ENCODE results near the gene COL26A1.

The COL26A1 gene

DNA sequence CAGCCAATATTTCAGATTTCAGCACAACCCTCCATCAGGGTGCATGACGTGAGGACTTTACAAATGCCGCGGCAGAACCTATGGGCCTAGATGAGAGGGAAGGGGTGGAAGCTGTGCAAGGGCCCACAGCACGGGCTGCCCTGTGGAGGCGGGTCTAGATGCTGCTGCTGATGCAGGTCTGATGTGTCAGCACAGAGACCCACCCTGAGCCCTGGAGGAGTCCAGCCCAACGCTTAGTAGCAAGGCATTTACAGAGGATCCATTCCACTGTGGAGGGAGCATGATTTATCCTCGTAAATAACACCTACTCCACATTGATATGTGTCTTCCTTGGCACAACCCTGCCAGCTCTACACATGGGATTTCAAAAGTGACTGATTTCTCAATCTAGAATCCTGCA lies 217.9 kb downstream of the COL26A1 start:
- DNase-seq: no peak

DNA sequence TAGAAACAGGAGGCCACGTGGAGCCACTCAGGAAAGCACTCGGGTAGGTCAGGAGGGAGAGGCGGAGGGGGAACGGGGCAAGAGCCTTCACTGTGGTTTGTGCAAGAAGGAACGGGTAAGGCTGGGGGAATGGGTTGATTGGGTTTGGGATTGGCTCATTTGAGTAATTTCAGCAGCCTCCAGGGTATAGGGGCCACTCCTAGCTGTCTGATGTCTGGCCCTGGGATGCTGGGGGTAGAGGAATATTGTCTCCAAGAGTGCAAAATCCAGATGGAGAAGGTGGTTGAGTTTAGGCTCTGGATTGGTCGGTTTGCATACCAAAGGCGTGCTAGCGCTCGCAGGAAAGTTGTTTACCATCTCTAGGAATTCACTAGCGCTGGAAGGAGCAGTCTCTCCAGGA lies 219.2 kb downstream of the COL26A1 start:
- no peak for DNase-seq

DNA sequence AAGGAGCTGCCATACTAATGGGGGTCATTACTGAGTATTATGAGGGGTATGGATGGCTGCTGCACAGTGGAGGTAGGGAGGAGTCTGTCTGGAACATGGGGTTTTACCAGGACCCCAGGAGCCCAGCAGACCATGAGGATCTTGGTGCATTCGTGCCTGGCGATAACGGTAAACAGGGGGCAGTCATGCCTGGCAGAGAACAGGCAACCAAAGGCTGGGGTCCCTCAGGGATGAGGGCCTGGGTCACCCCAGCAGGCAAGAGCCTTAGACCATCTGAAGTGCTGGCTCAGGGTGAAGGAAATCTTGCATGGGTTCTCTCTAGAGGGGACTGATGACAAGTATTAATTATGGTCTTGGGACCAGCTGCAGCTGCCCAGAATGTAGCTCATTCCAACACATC lies 220.3 kb downstream of the COL26A1 start:
- DNase-seq: no peak

DNA sequence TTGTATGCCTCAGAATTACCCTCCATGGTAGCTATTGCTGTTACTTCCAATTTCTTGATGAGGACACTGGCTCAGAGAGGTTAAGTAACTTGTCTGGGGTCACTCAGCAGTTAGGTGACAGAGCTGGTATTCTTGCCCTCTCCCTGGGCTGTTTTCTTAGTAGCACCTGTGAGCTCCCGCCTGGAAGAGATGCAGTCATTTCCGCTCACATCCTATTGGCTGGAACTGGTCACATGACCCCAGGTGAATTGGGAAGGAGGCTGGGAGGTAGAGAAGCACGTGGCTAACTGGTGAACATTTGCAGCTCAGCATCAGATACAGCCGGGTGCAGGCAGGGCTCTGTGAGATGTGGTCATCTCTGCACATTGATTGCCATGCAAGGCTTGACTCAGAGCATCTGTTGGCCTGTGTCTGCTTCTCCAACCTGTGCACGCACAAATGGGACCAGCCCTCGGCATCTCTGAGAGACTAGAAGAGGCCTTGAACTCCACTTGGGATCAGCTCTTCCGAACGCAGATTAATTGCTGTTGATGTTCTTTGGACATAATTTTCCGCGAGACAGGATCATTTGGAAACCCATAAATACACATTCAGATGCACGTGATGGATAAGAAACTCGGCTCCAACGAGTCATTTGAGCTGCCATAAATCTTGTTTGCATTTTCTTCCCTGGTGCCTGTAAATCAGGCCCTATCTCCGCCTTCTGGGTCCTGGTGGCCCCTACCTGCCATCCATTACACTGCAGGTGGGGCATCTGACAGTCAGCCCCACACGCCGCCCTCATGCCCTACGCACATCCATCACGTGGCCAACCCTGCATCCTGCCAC lies 223.6 kb downstream of the COL26A1 start:
- DNase-seq: no peak

GRCh38 chr7:101586906-101587677 lies 224.4 kb downstream of the COL26A1 start:
- no peak for DNase-seq

DNA sequence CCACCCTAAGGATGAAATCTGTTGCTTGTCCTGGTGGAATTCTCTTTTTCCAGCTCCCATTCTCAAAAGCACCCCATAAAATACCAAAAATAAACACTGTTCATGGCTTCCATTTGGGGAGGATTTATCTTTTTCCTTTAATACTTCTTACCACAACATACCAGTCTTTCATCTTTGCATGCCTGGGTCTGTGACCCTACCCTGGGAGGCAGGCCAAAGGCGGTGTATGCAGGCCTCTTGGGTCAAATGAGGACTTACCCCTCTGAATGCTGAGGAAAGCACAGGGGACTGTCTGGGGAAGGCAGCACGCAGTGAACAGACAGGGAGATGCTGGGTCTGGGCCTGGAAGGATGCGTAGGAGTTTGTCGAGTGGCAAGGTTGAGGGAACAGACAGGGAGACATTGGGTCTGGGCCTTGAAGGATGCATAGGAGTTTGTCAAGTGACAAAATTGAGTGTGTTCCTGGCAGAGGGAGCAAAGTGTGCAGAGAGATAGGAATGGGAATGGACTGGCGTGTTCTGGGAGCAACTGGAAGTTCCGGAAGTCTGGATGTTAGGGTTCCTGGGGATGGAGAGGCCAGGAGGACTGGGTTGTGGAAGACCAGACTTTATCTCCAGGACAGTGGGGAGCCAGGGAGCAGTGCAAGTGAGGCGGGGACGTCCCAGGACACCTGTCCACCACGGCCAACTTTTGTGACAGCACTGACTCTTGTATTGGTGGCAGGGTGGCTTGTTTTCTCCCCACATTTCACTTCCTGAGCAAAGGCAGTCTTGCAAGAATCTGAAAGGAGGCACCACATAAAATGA lies 225.7 kb downstream of the COL26A1 start:
- no peak for DNase-seq

GRCh38 chr7:101589052-101589451 lies 226.4 kb downstream of the COL26A1 start:
- no peak for DNase-seq

- no peak for DNase-seq
Measured at GRCh38 chr7:101589976-101590662, 227.4 kb downstream of the COL26A1 start.

- DNase-seq: no peak
Measured at GRCh38 chr7:101590663-101591435, 228.2 kb downstream of the COL26A1 start.

DNA sequence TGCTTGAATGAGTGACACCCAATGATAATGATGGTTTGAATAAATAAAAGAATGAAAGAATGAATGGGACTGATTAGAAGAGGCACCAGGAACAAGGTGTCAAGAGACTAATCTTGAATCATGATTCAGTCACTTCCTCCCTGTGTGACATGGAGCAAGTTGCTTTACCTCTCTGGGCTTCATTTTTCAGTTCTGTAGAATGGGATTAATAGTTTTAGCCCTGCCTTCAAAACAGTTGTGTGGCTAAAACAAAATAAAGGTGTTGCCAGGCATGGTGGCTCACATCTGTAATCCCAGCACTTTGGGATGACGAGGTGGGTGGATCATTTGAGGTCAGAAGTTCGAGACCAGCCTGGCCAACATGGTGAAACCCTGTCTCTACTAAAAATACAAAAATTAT lies 228.8 kb downstream of the COL26A1 start:
- DNase-seq: no peak

- no peak for DNase-seq
Measured at GRCh38 chr7:101593556-101593955, 230.9 kb downstream of the COL26A1 start.

GRCh38 chr7:101594790-101595189 lies 232.1 kb downstream of the COL26A1 start:
- no peak for DNase-seq

DNA sequence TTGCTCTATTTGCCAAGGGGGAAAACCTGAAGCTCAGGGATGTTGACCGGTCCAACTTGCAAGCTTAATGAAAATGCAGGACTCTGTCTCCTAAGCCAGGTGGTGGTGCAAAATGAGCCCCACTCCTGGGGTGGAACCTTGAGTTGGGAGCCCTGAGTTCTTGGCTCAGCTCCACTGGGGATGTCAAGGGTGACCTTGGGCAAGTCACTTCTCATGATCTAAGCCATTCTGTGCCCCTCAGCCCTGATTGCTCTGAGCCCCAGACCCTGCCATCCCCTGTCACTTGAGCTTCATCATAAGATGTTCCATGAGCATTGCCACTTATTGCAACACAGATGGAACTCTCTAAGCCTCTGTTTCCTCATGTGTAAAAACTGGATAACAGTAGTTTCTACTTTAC lies 232.6 kb downstream of the COL26A1 start:
- no peak for DNase-seq

DNA sequence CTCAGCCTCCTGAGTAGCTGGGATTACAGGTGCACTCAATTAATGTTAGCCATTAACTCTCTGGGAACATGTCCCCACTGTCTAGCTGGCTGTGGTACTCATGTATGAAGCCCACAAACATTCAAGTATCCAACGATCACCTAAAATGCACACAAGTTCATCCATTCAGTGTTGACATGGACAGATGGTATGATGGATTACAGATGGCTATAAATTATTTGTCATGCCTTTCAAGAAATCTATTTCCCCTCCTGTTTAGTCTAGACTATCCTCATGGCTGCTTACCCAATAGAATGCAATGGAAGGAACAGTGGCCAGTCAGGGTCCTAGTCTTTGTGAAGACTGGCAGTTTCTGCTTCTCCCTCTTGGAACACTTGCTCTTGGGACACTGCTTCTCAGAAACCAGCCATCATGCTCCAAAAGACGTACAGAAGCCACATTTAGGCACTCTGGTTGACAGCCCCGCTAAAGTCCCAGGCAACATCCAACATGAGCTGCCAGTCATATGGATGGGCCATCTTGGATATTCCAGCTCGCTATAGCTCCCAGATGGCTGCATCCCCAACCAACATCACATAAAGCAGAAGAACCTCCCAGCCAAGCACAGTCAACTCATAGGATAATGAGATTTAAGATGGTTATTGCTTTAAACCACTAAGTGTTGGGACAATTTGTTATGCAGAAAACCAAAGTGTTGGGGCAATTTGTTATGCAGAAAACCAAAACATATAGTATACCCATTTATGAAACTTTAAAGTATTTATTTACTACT lies 233.3 kb downstream of the COL26A1 start:
- no peak for DNase-seq

DNA sequence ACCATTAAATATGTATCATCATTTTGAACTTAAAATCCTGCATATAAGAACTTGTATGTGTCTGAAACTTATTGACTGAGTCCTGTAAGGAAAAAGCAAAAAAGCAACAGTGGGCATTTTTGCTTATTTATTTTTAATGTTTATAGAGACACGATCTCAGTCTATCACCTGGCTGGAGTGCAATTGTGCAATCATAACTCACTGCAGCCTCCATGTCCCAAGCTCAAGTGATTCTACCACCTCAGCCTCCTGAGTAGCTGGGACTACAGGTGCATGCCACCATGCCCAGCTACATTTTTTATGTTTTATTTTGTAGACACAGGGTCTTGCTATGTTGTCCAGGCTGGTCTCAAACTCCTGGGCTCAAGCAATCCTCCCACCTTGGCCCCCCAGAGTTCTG lies 234.2 kb downstream of the COL26A1 start:
- no peak for DNase-seq

GRCh38 chr7:101597941-101598340 lies 235.3 kb downstream of the COL26A1 start:
- DNase-seq: no peak

DNA sequence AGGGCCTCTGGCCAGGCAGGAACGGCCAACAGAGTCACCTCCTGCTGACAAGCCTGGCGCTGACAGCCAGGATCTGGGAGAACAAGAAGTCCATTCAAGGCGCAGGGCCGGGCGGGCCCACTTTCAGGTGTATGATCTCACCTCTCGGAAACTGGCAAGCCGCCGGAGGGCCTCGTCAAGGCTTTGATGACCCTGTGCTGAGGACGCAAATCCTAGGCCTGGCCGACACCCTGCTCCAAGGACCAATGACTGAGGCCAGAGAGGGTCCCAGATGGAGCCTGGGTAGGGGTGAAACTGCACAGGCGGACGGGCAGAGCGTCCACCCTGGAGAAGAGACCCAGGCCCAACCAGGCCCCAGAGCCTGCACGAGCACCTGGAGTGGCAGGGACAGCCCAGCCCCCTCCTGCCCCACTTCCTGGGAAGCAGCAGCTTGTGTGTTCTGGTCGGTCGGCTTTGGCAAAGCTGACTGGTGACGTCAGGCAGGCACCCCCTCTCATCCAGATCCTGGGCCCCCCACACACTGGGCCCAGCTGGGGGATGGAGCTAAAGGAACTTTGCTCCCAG lies 235.8 kb downstream of the COL26A1 start:
- DNase-seq: no peak

DNA sequence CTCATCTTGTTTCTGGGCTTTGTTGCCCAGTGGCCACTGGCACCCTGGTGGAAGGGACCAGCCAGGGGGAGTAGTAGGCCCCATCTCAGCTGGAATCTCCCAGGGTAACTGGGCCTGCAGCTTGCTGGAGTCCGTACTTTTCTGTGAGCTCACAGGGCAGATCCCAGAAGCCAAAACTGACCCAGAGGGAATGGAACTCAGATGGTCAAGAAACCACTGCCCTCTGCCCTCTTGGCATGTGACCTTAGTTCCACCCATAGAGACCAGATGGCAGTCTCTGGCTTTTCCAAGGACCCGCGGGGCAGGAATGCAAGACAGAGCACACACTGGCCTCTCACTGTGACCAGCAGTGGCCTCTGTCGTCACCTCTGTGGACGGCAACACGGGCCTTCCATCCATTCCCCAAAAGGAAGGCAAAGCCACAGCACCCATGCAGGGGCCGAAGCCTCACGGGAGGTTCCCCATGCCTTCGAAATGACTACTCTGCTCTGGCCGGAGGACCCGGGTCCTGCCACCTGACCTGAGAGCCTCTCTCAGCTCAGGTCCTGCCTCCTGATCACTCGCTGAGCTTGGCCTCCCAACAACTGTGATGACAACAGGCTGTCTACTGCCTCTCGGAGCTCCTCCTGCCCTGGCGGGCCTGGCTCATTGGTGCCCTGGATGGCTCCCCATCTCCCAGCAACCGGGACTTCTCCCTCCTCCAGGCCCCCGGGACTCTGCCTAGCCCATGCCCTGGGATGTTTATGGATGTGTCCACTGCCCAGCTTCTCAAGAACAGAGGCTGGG lies 236.5 kb downstream of the COL26A1 start:
- no peak for DNase-seq

DNA sequence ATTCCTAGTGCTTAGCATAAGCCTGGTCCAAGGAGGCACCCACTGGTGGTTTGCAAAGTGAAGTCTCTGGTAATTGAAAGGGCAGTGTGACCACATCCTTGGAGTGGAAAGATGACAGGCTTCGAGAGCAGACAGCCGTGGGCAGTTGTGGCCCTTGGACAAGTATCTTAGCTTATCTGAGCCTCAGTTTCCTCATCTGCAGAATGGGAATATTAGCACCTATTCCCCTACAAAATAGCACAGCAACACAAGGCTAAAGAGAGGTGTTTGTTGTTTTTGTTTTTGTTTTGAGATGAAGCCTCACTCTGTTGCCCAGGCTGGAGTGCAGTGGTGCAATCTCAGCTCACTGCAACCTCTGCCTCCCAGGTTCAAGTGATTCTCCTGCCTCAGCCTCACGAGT lies 237.1 kb downstream of the COL26A1 start:
- no peak for DNase-seq

DNA sequence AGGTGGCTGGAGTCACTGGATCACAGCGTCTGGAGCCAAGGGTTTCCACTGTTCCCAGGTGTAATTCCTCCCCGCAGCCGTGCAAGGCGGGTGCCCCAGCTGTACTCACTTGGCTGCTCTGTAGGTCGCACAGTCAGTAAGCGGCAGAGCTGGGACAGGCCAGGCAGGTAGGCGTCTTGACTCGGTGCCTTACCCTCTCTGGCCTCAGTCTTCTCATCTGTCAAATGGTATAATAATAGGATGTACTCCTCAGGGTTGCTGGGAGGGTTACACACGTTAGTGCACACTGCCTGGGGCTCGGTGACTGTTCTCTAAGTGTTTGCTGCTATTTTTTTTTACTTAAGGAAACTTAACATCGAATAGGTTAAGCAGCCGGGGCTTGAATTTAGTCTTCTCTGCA lies 239.4 kb downstream of the COL26A1 start:
- DNase-seq: no peak
